ENCODE data around the gene TFPI.
"Not testable (repeated sequence)": the region's sequence is repeated elsewhere in the genome, so short reads cannot be mapped to it uniquely, and the experiment has no call there.

The TFPI gene

DNA sequence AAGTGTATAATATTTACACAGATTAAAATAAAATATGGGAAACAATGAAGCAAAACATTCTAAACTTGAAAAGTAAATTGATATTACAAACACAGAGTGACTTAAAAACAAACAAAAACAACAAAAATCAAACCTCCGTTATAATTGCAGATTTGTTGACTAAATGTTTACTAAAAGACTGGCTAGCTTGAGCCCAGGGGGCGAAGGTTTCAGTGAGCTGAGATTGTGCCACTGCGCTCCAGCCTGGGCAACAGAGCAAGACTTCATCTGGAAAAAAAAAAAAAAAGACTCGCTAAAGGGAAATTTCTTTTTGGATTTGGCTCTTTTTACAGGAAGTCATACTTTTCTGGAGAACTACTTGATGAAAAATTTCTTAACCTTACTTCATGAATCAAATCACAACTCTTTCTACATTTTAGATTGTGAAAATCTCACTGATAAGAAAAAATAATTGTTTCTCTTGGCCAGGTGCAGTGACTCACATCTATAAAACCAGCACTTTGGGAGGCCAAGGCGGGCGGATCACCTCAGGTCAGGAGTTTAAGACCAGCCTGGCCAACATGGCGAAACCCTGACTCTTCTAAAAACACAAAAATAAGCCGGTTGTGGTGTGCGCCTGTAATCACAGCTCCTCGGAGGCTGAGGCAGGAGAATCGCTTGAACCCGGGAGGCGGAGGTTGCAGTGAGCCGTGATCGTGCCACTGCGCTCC lies 9.7 kb downstream of the TFPI start:
- Histone ChIP-seq H3K4me1 (ENCODE audit: control insufficient read depth, insufficient read depth, low read length) (no peaks in the 10 kb centered on the region), H3K9me3 (ENCODE audit: control insufficient read depth, insufficient read depth, low read length) (no peaks in the 10 kb centered on the region), H3K27me3 (ENCODE audit: control insufficient read depth, insufficient read depth, low read length) (no peaks in the 10 kb centered on the region), H3K4me3 (ENCODE audit: low read length) (no peak overlapping the region), H3K36me3 (ENCODE audit: control insufficient read depth, insufficient read depth, low read length) (no peaks in the 10 kb centered on the region), H3K27ac (ENCODE audit: low read length) (no peak overlapping the region)
- WGBS (ENCODE audit: insufficient coverage, insufficient read length): no CpG with 5 or more reads among the region's 16 CpGs
- DNase-seq (ENCODE audit: low read depth, low spot score): no peak

DNA sequence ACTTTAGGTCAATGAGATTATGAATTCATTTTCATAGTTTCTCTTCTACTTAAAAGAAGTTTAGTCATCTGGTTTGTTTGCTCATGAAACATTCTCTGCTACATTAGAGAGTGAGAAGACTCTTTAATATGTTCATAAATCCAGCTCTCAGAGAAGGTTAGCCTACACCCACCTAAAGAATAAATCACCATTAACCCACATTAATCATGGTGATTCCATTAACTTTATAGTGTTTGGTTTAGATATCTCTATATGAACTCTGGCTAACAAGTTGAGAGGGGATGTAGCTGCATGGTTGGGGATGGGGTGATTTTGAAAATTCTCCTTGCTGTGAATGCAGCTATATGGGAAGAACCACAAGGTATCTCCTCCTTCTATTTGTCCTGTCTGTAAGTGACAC lies 10.7 kb downstream of the TFPI start:
- H3K27ac ChIP-seq (ENCODE audit: low read length): no peak overlapping the region

DNA sequence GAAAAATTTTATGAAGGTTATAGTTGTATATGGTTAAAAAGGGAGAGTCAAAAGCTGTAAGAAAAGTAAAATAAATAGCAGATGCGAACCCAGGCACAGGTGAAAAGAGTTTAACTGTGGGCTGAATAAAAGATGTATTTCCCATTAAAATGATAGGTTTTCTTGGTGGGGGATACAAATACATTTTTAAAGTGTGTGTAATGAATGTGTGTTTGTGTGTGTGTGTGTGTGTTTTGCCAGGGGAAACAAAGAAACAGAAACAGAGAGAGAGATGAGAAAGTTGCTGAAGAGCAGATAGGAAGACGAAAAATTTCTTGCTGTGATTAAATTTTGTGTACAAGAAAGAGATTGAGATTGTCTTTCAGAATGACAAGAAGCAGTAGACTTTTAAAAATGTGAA lies 12.1 kb downstream of the TFPI start:
- no peaks in the 10 kb centered on the region for H3K4me1 ChIP-seq (ENCODE audit: control insufficient read depth, insufficient read depth, low read length)
- no peaks in the 10 kb centered on the region for H3K9me3 ChIP-seq (ENCODE audit: control insufficient read depth, insufficient read depth, low read length)
- no peak overlapping the region for H3K27ac ChIP-seq (ENCODE audit: low read length)
- no peak for DNase-seq (ENCODE audit: low read depth, low spot score)
- no peak overlapping the region for H3K4me3 ChIP-seq (ENCODE audit: low read length)
- no peaks in the 10 kb centered on the region for H3K27me3 ChIP-seq (ENCODE audit: control insufficient read depth, insufficient read depth, low read length)
- WGBS (ENCODE audit: insufficient coverage, insufficient read length): 83% methylated on average over 1 of the region's 2 CpGs
- no peaks in the 10 kb centered on the region for H3K36me3 ChIP-seq (ENCODE audit: control insufficient read depth, insufficient read depth, low read length)

More for the DNA sequence above, 10.7 kb downstream of the TFPI start:
- DNase-seq (ENCODE audit: low read depth, low spot score): no peak
- H3K4me1 ChIP-seq (ENCODE audit: control insufficient read depth, insufficient read depth, low read length): no peaks in the 10 kb centered on the region
- H3K4me3 ChIP-seq (ENCODE audit: low read length): no peak overlapping the region
- no peaks in the 10 kb centered on the region for H3K9me3 ChIP-seq (ENCODE audit: control insufficient read depth, insufficient read depth, low read length)
- no peaks in the 10 kb centered on the region for H3K27me3 ChIP-seq (ENCODE audit: control insufficient read depth, insufficient read depth, low read length)
- H3K36me3 ChIP-seq (ENCODE audit: control insufficient read depth, insufficient read depth, low read length): no peaks in the 10 kb centered on the region

DNA sequence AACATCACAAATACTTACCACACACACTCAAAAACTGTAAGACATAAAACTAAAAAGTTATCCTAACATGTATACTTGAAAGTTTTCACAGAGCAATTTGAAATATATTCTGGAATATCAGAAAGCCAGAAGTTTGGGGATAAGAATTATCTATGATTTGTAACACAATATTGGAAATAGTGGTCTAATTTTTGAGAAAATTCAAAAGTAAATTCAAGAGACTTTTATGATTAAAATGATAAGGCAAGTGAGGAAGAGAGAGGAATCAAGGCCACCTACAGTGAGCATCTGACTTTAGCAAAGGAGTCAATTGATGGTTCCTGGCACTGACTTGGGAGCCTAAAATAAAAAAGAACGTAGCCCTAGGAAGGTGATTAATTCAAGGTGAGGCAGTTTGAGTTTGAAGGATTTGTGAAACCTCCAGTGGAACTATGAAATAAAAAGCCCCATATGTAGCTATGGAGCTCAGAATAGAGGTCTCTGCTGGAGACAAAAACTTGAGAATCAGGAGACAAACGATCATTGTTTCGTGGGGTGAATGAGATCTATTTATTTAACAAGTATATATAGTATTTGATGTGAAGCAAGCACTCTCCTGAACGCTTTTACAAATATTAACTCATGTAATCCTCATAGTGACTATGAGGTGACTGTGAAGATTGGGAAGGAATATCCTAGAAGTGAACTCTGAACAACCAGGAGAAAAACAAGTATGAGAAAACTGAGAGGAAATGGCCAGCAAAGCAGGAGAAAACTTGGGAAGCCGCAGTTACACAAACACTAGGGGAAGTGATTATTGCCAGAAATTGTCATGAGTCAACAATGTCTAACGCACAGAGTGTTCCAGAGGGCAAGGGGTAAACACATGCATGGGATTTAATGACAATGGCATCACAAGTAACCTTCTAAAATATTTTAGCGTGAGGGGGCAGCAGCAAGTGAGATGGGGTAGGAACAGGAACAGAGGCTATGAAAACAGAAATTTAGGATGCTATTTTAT lies 12.8 kb downstream of the TFPI start:
- H3K36me3 ChIP-seq (ENCODE audit: control insufficient read depth, insufficient read depth, low read length): no peaks in the 10 kb centered on the region
- no peaks in the 10 kb centered on the region for H3K27me3 ChIP-seq (ENCODE audit: control insufficient read depth, insufficient read depth, low read length)
- no CpG with 5 or more reads among the region's 7 CpGs for WGBS (ENCODE audit: insufficient coverage, insufficient read length)
- H3K4me3 ChIP-seq (ENCODE audit: low read length): no peak overlapping the region
- no peak overlapping the region for H3K27ac ChIP-seq (ENCODE audit: low read length)
- no peak for DNase-seq (ENCODE audit: low read depth, low spot score)
- no peaks in the 10 kb centered on the region for H3K9me3 ChIP-seq (ENCODE audit: control insufficient read depth, insufficient read depth, low read length)
- no peaks in the 10 kb centered on the region for H3K4me1 ChIP-seq (ENCODE audit: control insufficient read depth, insufficient read depth, low read length)

DNA sequence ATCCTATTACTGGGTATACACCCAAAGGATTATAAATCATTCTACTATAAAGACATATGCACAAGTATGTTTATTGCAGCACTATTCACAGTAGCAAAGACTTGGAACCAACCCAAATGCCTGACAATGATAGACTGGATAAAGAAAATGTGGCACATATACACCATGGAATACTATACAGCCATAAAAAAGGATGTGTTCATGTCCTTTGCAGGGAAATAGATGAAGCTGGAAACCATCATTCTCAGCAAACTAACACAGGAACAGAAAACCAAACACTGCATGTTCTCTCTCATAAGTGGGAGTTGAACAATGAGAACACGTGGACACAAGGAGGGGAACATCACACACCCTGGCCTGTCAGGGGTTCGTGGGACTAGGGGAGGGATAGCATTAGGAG lies 16.0 kb downstream of the TFPI start:
- WGBS (ENCODE audit: insufficient coverage, insufficient read length): no CpG with 5 or more reads among the region's 2 CpGs
- H3K36me3 ChIP-seq (ENCODE audit: control insufficient read depth, insufficient read depth, low read length); H3K9me3 ChIP-seq (ENCODE audit: control insufficient read depth, insufficient read depth, low read length); H3K4me3 ChIP-seq (ENCODE audit: low read length); H3K4me1 ChIP-seq (ENCODE audit: control insufficient read depth, insufficient read depth, low read length); DNase-seq (ENCODE audit: low read depth, low spot score); H3K27ac ChIP-seq (ENCODE audit: low read length); H3K27me3 ChIP-seq (ENCODE audit: control insufficient read depth, insufficient read depth, low read length): not testable (repeated sequence)

DNA sequence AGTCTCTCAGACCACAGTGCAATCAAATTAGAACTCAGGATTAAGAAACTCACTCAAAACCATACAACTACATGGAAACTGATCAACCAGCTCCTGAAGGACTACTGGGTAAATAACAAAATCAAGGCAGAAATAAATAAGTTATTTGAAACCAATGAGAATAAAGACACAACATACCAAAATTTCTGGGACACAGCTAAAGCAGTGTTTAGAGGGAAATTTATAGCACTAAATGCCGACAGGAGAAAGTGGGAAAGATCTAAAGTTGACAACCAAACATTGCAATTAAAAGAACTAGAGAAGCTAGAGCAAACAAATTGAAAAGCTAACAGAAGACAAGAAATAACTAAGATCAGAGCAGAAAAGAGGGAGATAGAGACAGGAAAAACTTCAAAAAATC lies 18.9 kb downstream of the TFPI start:
- H3K27ac ChIP-seq (ENCODE audit: low read length): not testable (repeated sequence)
- no CpG with 5 or more reads among the region's 1 CpG for WGBS (ENCODE audit: insufficient coverage, insufficient read length)

DNA sequence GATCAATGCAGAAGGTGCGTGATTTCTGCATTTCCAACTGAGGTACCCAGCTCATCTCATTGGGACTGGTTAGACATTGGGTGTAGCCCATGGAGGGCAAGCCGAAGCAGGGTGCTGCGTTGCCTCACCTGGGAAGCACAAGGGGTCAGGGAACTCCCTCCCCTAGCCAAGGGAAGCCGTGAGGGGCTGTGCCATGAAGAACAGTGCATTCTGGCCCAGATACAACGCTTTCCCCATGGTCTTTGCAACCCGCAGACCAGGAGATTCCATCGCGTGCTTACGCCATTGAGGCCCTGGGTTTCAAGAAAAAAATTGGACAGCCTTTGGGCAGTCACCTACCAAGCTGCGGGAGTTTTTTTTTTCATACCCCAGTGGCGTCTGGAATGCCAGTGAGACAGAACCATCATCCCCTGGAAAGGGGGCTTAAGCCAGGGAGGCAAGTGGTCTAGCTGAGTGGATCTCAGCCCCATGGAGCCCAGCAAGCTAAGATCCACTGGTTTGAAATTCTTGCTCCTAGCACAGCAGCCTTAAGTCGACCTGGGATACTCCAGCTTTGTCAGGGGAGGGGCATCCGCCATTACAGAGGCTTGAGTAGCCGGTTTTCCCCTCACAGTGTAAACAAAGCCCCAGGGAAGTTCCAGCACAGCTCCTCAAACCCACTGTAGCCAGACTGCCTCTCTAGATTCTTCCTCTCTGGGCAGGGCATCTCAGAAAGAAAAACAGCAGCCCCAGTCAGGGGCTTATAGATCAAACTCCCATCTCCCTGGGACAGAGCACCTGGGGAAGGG lies 21.7 kb downstream of the TFPI start:
- H3K27ac ChIP-seq (ENCODE audit: low read length): no peak overlapping the region
- H3K27me3 ChIP-seq (ENCODE audit: control insufficient read depth, insufficient read depth, low read length): no peaks in the 10 kb centered on the region
- H3K9me3 ChIP-seq (ENCODE audit: control insufficient read depth, insufficient read depth, low read length): no peaks in the 10 kb centered on the region
- DNase-seq (ENCODE audit: low read depth, low spot score): no peak
- no peaks in the 10 kb centered on the region for H3K4me1 ChIP-seq (ENCODE audit: control insufficient read depth, insufficient read depth, low read length)
- no CpG with 5 or more reads among the region's 14 CpGs for WGBS (ENCODE audit: insufficient coverage, insufficient read length)
- H3K4me3 ChIP-seq (ENCODE audit: low read length): no peak overlapping the region
- no peaks in the 10 kb centered on the region for H3K36me3 ChIP-seq (ENCODE audit: control insufficient read depth, insufficient read depth, low read length)

More for the DNA sequence above, 18.9 kb downstream of the TFPI start:
- H3K9me3 ChIP-seq (ENCODE audit: control insufficient read depth, insufficient read depth, low read length); H3K27me3 ChIP-seq (ENCODE audit: control insufficient read depth, insufficient read depth, low read length); H3K4me1 ChIP-seq (ENCODE audit: control insufficient read depth, insufficient read depth, low read length); H3K4me3 ChIP-seq (ENCODE audit: low read length); DNase-seq (ENCODE audit: low read depth, low spot score); H3K36me3 ChIP-seq (ENCODE audit: control insufficient read depth, insufficient read depth, low read length): not testable (repeated sequence)

DNA sequence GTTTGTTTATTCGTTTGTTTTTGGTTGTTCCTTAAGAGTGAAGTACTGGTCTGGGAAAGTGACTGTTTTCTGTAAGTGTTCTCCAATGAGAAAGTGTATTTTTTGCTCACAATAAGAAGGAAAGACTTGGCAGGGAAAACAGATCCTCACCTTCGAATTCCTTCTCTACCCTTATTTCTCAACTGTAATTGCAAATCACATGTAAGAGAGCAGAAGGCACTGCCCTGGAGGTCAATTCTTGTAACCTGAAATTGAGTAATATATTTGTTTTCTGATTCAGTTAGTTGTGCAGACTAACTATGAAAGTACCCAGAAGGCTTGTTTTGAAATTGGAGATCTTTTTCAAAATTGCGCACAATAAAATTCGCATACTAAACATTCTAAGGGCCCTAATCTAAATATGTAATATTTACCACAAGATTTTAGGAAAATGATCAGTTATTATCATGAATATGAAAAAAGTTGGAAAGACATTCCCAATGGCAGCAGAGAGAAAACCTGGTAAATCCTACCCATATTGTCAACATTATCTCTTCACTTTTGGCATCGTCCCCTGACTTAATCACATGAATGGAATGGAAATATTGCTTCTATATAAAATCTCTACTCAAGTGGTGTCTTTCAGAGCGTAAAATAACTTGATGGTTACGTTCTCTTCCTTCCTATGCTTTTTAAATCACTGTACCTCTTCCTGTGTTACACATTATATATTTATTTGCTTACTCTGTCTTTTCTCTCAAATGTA lies 24.1 kb downstream of the TFPI start:
- Histone ChIP-seq H3K27ac (ENCODE audit: low read length) (no peak overlapping the region), H3K9me3 (ENCODE audit: control insufficient read depth, insufficient read depth, low read length) (no peaks in the 10 kb centered on the region), H3K27me3 (ENCODE audit: control insufficient read depth, insufficient read depth, low read length) (no peaks in the 10 kb centered on the region), H3K4me1 (ENCODE audit: control insufficient read depth, insufficient read depth, low read length) (no peaks in the 10 kb centered on the region), H3K4me3 (ENCODE audit: low read length) (no peak overlapping the region), H3K36me3 (ENCODE audit: control insufficient read depth, insufficient read depth, low read length) (no peaks in the 10 kb centered on the region)
- no peak for DNase-seq (ENCODE audit: low read depth, low spot score)
- WGBS (ENCODE audit: insufficient coverage, insufficient read length): no CpG with 5 or more reads among the region's 7 CpGs

DNA sequence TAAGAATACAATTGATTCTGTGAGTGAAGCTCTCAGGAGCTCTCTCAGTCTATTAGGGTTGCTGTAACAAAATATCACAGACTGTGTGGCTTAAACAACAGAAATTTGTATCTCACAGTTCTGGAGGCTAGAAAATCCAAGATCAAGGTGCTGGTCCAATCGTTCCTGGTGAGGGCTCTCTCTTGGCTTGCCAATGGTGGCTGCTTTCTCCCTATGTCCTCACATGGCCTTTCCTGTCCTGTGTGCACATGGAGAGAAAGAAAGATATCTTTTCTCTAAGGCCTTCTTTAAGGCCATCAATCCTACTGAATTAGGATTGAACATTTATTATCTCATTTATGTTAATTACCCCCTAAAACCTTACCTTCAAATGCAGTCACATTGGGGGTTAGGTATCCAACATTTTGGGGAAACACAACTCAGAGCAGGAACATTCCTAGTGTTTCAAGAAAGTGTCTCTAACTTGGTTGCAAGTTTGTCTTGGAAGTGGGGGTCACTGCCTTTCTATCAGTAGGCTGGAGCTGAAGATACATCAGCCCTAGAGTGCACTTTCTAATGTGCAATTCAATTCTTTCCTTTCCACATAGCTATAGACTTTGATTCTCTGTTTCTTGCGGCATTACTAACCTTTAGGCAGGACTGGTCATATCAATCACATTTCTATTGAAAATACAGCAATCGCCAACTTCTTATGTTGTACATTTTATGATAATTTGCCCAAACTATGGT lies 24.8 kb downstream of the TFPI start:
- Histone ChIP-seq H3K27me3 (ENCODE audit: control insufficient read depth, insufficient read depth, low read length) (no peaks in the 10 kb centered on the region), H3K4me3 (ENCODE audit: low read length) (no peak overlapping the region), H3K27ac (ENCODE audit: low read length) (no peak overlapping the region), H3K4me1 (ENCODE audit: control insufficient read depth, insufficient read depth, low read length) (no peaks in the 10 kb centered on the region), H3K9me3 (ENCODE audit: control insufficient read depth, insufficient read depth, low read length) (no peaks in the 10 kb centered on the region), H3K36me3 (ENCODE audit: control insufficient read depth, insufficient read depth, low read length) (no peaks in the 10 kb centered on the region)
- DNase-seq (ENCODE audit: low read depth, low spot score): no peak
- WGBS (ENCODE audit: insufficient coverage, insufficient read length): no CpG with 5 or more reads among the region's 3 CpGs

All from iPS DF 6.9 (cell line).